Stimulated activated CD8-positive, alpha-beta memory T cell treated with anti-CD3 and anti-CD28 coated beads, Interleukin-2, amount 100 ng/mL, for 48 hours (primary cell): ENCODE data around the gene P2RY14.

Experiments
- DNase-seq, 2 donors: peaks; one replicate each; pipeline ENCODE4 v3.0.0-alpha.2; 2020; ENCODE audit warnings: low read depth in 2 of 2

Gene P2RY14

GRCh38 chr3:151216641-151217607 is 61.4 kb downstream of the P2RY14 start:
- DNase-seq = no peak

- DNase-seq = no peak
These were observed 63.9 kb downstream of the P2RY14 start for GRCh38 chr3:151214459-151214858.

- no peak for DNase-seq
These were observed 64.5 kb downstream of the P2RY14 start for GRCh38 chr3:151213881-151214280.

- no peak for DNase-seq
These were observed 65.2 kb downstream of the P2RY14 start for GRCh38 chr3:151213151-151213550.

GRCh38 chr3:151210676-151211381 is 67.5 kb downstream of the P2RY14 start:
- no peak for DNase-seq

- DNase-seq = no peak
These were observed 68.7 kb downstream of the P2RY14 start for GRCh38 chr3:151209654-151210053.

GRCh38 chr3:151206201-151206600 is 72.1 kb downstream of the P2RY14 start:
- no peak for DNase-seq

GRCh38 chr3:151205482-151205881 is 72.9 kb downstream of the P2RY14 start:
- no peak for DNase-seq

GRCh38 chr3:151204530-151205402 is 73.6 kb downstream of the P2RY14 start:
- no peak for DNase-seq

GRCh38 chr3:151203051-151203420 is 75.3 kb downstream of the P2RY14 start, which contains the start of gene GPR171:
Gene GPR171, minus strand, starts transcription at chr3:151203216. Its CDS starts 3,830 bp downstream, at chr3:151199386.
- peak; percentile 32 to 41 for DNase-seq

- no peak for DNase-seq
These were observed 77.2 kb downstream of the P2RY14 start for GRCh38 chr3:151201051-151201730.

GRCh38 chr3:151200586-151200985 is 77.8 kb downstream of the P2RY14 start:
- no peak for DNase-seq

GRCh38 chr3:151199554-151200438 is 78.5 kb downstream of the P2RY14 start:
- DNase-seq = no peak

- no peak for DNase-seq
These were observed 79.5 kb downstream of the P2RY14 start for GRCh38 chr3:151198849-151199248.

- no peak for DNase-seq
These were observed 80.2 kb downstream of the P2RY14 start for GRCh38 chr3:151197981-151198767.

- DNase-seq = no peak
These were observed 81.1 kb downstream of the P2RY14 start for GRCh38 chr3:151197228-151197627.

GRCh38 chr3:151196434-151196833 is 81.9 kb downstream of the P2RY14 start:
- no peak for DNase-seq

- DNase-seq = no peak
These were observed 82.5 kb downstream of the P2RY14 start for GRCh38 chr3:151195826-151196225.

GRCh38 chr3:151192545-151192944 is 85.8 kb downstream of the P2RY14 start:
- no peak for DNase-seq
